HepG2 (cell line): Measurements from ENCODE around the gene ESR1. TPM values are rescaled to one million over a fixed set of nuclear protein-coding genes. Genes with fewer than 3 reads are reported as not detected.

Source experiments
- ATAC-seq: fragments of 200-7000 bp; cut with Tn5 transposase; 3 replicates; pipeline ENCODE4 v1.9.1; 2020; ENCODE audit warnings: mild to moderate bottlenecking, moderate library complexity
- BruUV-seq: library from RNA; stranded (reverse); fragments of 400-500 nt; replicated peaks from 2 replicates; lab custom pipeline; 2021; lab: Mats Ljungman, UMichigan
- CTCF ChIA-PET: fragments of 300-600 bp; formaldehyde crosslinking; extraction: SDS; loops from one replicate; lab custom pipeline; 2021; ENCODE audit warnings: low total read pairs, inconsistent platforms, low intra/inter-chr PET ratio; lab: Yijun Ruan, JAX
- POLR2A ChIA-PET: fragments of 350-600 bp; sonication (Branson Sonifier 250); formaldehyde crosslinking; loops from one replicate; lab custom pipeline; 2020; ENCODE audit warnings: antibody characterized with exemption, inconsistent platforms; lab: Yijun Ruan, JAX
- DNase-seq: peaks from one replicate; pipeline ENCODE4 v3.0.0-alpha.2; 2015; ENCODE audit warnings: low spot score
- FAIRE-seq: peaks from 3 replicates; lab custom pipeline; 2011; peaks lifted over from hg19 to GRCh38; lab: Jason Lieb, UNC
- H2AFZ ChIP-seq: one replicate; pipeline ENCODE4 v1.6.1; 2011; ENCODE audit warnings: low read length, inconsistent platforms
- H3K27ac ChIP-seq: fragments of 300-600 bp; 3 replicates; pipeline ENCODE4 v1.8.0; 2011; ENCODE audit warnings: mixed run types, mild to moderate bottlenecking, mixed read lengths, low read length, inconsistent platforms; ENCODE audit not compliant: insufficient read depth; ENCODE audit errors: extremely low read length
- H3K27me3 ChIP-seq, 2 experiments: fragments of 200-600 bp in 1 of 2; 2 replicates in 1 of 2; 3 replicates in 1 of 2; pipeline versions ENCODE4 v1.6.0 to v1.8.0; 2011; ENCODE audit warnings: low read length in 2 of 2, mild to moderate bottlenecking in 2 of 2, moderate library complexity in 2 of 2, inconsistent platforms in 1 of 2; ENCODE audit not compliant: insufficient read depth in 2 of 2, control insufficient read depth in 1 of 2
- H3K36me3 ChIP-seq, 2 experiments: fragments of 200-600 bp in 1 of 2; replicated peaks in 1 of 2; 2 replicates in 1 of 2; 3 replicates in 1 of 2; pipeline versions ENCODE4 v1.5.1 to v1.8.0; 2011; ENCODE audit warnings: low read length in 2 of 2, inconsistent platforms in 1 of 2; ENCODE audit not compliant: insufficient read depth in 2 of 2, control insufficient read depth in 1 of 2
- H3K4me1 ChIP-seq: 2 replicates; pipeline ENCODE4 v1.5.1; 2012; ENCODE audit warnings: low read length, inconsistent platforms; ENCODE audit not compliant: insufficient read depth
- H3K4me2 ChIP-seq: 2 replicates; pipeline ENCODE4 v1.6.0; 2011; ENCODE audit warnings: low read depth, low read length, inconsistent platforms
- H3K4me3 ChIP-seq, 3 experiments: fragments of 200-600 bp in 1 of 3; sonication (generic), shearing (Covaris generic) in 1 of 3; replicated peaks in 1 of 3; 2 replicates each; pipeline ENCODE4 v1.5.1; 2011 to 2016; ENCODE audit warnings: low read length in 3 of 3, inconsistent platforms in 2 of 3, low read depth in 2 of 3, mild to moderate bottlenecking in 2 of 3, control low read depth in 1 of 3, mixed read lengths in 1 of 3; ENCODE audit not compliant: insufficient read depth in 1 of 3
- H3K79me2 ChIP-seq: one replicate; pipeline ENCODE4 v1.6.1; 2011; ENCODE audit warnings: low read length, inconsistent platforms; ENCODE audit not compliant: insufficient read depth
- H3K9ac ChIP-seq: 2 replicates; pipeline ENCODE4 v1.6.0; 2011; ENCODE audit warnings: mild to moderate bottlenecking, low read depth, low read length, inconsistent platforms; ENCODE audit not compliant: insufficient read depth
- H3K9me3 ChIP-seq: 2 replicates; pipeline ENCODE4 v1.5.1; 2012; ENCODE audit warnings: mild to moderate bottlenecking, low read length
- H4K20me1 ChIP-seq: 2 replicates; pipeline ENCODE4 v1.6.0; 2011; ENCODE audit warnings: inconsistent platforms, mild to moderate bottlenecking, low read length, moderate library complexity; ENCODE audit not compliant: insufficient read depth
- BCL6 ChIP-seq: IDR thresholded peaks from 2 replicates; pipeline ENCODE4 v1.6.1; 2016; ENCODE audit warnings: missing genetic modification reagents, missing compliant biosample characterization
- DMTF1 ChIP-seq: sonication (generic); formaldehyde crosslinking; IDR thresholded peaks from 2 replicates; pipeline ENCODE4 v1.4.0; 2020; ENCODE audit warnings: mild to moderate bottlenecking, missing genetic modification reagents
- SMYD3 ChIP-seq: sonication (generic); formaldehyde crosslinking; IDR thresholded peaks from 2 replicates; pipeline ENCODE4 v1.8.1; 2023; ENCODE audit warnings: mild to moderate bottlenecking, missing genetic modification reagents
- TEAD2 ChIP-seq: sonication (generic); formaldehyde crosslinking; IDR thresholded peaks from 2 replicates; pipeline ENCODE4 v1.9.0; 2021; ENCODE audit warnings: missing genetic modification reagents
- ZBTB25 ChIP-seq: IDR thresholded peaks from 2 replicates; pipeline ENCODE4 v1.6.1; 2018; ENCODE audit warnings: missing genetic modification reagents
- ZBTB3 ChIP-seq: sonication (generic); formaldehyde crosslinking; IDR thresholded peaks from 2 replicates; pipeline ENCODE4 v1.4.0; 2020; ENCODE audit warnings: low read depth, mild to moderate bottlenecking, moderate library complexity, missing genetic modification reagents, borderline replicate concordance
- ZBTB4 ChIP-seq: sonication (generic); formaldehyde crosslinking; IDR thresholded peaks from 2 replicates; pipeline ENCODE4 v1.4.0; 2020; ENCODE audit warnings: missing genetic modification reagents, mild to moderate bottlenecking, borderline replicate concordance
- ZNF234 ChIP-seq: sonication (generic); formaldehyde crosslinking; conservative IDR thresholded peaks from 2 replicates; pipeline ENCODE4 v1.5.1; 2020; ENCODE audit warnings: mild to moderate bottlenecking, missing genetic modification reagents
- ZNF484 ChIP-seq: sonication (generic); formaldehyde crosslinking; IDR thresholded peaks from 2 replicates; pipeline ENCODE4 v1.5.1; 2020; ENCODE audit warnings: mild to moderate bottlenecking, low read depth, missing genetic modification reagents, borderline replicate concordance
- ZNF549 ChIP-seq: sonication (generic); formaldehyde crosslinking; IDR thresholded peaks from 2 replicates; pipeline ENCODE4 v1.5.0; 2020; ENCODE audit warnings: missing genetic modification reagents
- ZNF563 ChIP-seq: sonication (generic); formaldehyde crosslinking; IDR thresholded peaks from 2 replicates; pipeline ENCODE4 v1.8.0; 2022; ENCODE audit warnings: mild to moderate bottlenecking, moderate library complexity, missing genetic modification reagents
- ZNF569 ChIP-seq: sonication (generic); formaldehyde crosslinking; IDR thresholded peaks from 2 replicates; pipeline ENCODE4 v1.5.0; 2020; ENCODE audit warnings: mild to moderate bottlenecking, missing genetic modification reagents, moderate library complexity, borderline replicate concordance
- ZNF614 ChIP-seq: IDR thresholded peaks from 2 replicates; pipeline ENCODE4 v1.6.1; 2018; ENCODE audit warnings: missing biosample characterization, missing genetic modification reagents, inconsistent platforms, borderline replicate concordance
- ZNF800 ChIP-seq: sonication (generic); formaldehyde crosslinking; IDR thresholded peaks from 2 replicates; pipeline ENCODE4 v1.4.0; 2020; ENCODE audit warnings: missing genetic modification reagents
- ZSCAN31 ChIP-seq: sonication (generic); formaldehyde crosslinking; IDR thresholded peaks from 2 replicates; pipeline ENCODE4 v1.5.0; 2020; ENCODE audit warnings: low read depth, mild to moderate bottlenecking, missing genetic modification reagents
- WGBS: methylation state at CpG from one replicate; pipeline ENCODE4 v1.1.6; 2017; ENCODE audit warnings: low lambda C conversion rate; 5-methylcytosine and 5-hydroxymethylcytosine counted together
- in situ Hi-C: cut with HindIII; loops from 2 replicates; pipeline ENCODE4 v1.10.0; 2017; ENCODE audit warnings: low pct_unique_long_range_greater_than_20kb; ENCODE audit not compliant: extremely low pct_ligation_motif_present
- intact Hi-C: fragments of 100-400 bp; cut with micrococcal nuclease; formaldehyde crosslinking; loops from one replicate; pipeline ENCODE4 v1.10.0; 2022; ENCODE audit not compliant: unreplicated experiment
- polyA plus RNA-seq, 8 experiments: library from polyadenylated mRNA; depleted of rRNA in 3 of 8; stranded (reverse) in 7 of 8; unstranded in 1 of 8; fragments of >200 nt; fragmentation: Illumina TruSeq in 4 of 8; extraction: Trizol in 4 of 8; gene quantifications; 2 replicates each; pipeline versions ENCODE4 v1.2.1 to v1.2.3, GENCODE V29; 2011 to 2016; ENCODE audit warnings: low read depth in 4 of 8, missing spikeins in 1 of 8, mixed read lengths in 1 of 8; ENCODE audit not compliant: insufficient read depth in 1 of 8
- total RNA-seq, 5 experiments: library from RNA; depleted of rRNA; stranded (reverse); fragments of >200 nt; fragmentation: Illumina TruSeq; extraction: Trizol; gene quantifications; 2 replicates each; pipeline ENCODE4 v1.2.3, GENCODE V29; 2016; ENCODE audit warnings: low read depth in 1 of 5

The ESR1 gene
- total and polyA plus RNA-seq, 2 of the 13 experiments (the other 11 are each of a cell fraction or from before 2014, with no cell fraction given): not detected

- Histone ChIP-seq H2AFZ (no peak overlapping the region), H3K36me3 (no peaks in the 10 kb centered on the region), H3K79me2 (no peaks in the 10 kb centered on the region), H4K20me1 (no peaks in the 10 kb centered on the region), H3K4me1 (no peaks in the 10 kb centered on the region), H3K4me3 (no peak overlapping the region), H3K4me2 (no peak overlapping the region), H3K9me3 (no peaks in the 10 kb centered on the region), H3K9ac (no peak overlapping the region), H3K27me3 (no peaks in the 10 kb centered on the region; a peak in 1 of 5 replicates), H3K27ac (no peak overlapping the region)
- ChIA-PET CTCF (no interaction called here), POLR2A (no interaction called here)
- 0% methylated on average over 1 of the region's 1 CpG for WGBS
- ATAC-seq: peak; percentile 73
- no TSS peak for BruUV-seq
- in situ Hi-C loops: no loop called here
- no peak for FAIRE-seq
- peak; percentile 46 for DNase-seq
- intact Hi-C loops: no loop called here
- TF ChIP-seq ZNF614 (CRISPR knock-in tag) (no peak), ZNF234 (CRISPR knock-in tag) (no peak), ZNF800 (0 out of 2 replicates have a peak, but pooled peaks have one; percentile 30), ZBTB3 (CRISPR knock-in tag) (no peak), ZNF569 (CRISPR knock-in tag) (no peak), ZBTB4 (CRISPR knock-in tag) (no peak), ZBTB25 (CRISPR knock-in tag) (0 out of 2 replicates have a peak, but pooled peaks have one; percentile 38), ZNF484 (CRISPR knock-in tag) (no peak), ZNF549 (CRISPR knock-in tag) (no peak), TEAD2 (CRISPR knock-in tag) (0 out of 2 replicates have a peak, but pooled peaks have one; percentile 60), DMTF1 (CRISPR knock-in tag) (no peak), ZNF563 (CRISPR knock-in tag) (no peak), SMYD3 (CRISPR knock-in tag) (no peak), ZSCAN31 (CRISPR knock-in tag) (no peak), BCL6 (CRISPR knock-in tag) (no peak)
These were observed 39.6 kb downstream of the ESR1 start for GRCh38 chr6:151847064-151847463.
